GM23338 (cell line): Measurements from ENCODE around the gene ADAP1.

Source experiments
- CREB1 ChIP-seq: fragments of 250-450 bp; sonication (Bioruptor Pico); IDR thresholded peaks from 2 replicates; pipeline ENCODE4 v1.5.0; 2020; ENCODE audit warnings: low read depth, mild to moderate bottlenecking, moderate library complexity
- EZH2 ChIP-seq: fragments of 200-600 bp; sonication (generic); IDR thresholded peaks from one replicate; pipeline ENCODE4 v1.8.0; 2017; ENCODE audit warnings: antibody characterized with exemption, mild to moderate bottlenecking, low read depth; ENCODE audit not compliant: unreplicated experiment
- EZH2phosphoT487 ChIP-seq: fragments of 200-600 bp; sonication (generic); IDR thresholded peaks from one replicate; pipeline ENCODE4 v1.8.1; 2018; ENCODE audit warnings: antibody characterized with exemption; ENCODE audit not compliant: unreplicated experiment
- JUNB ChIP-seq: IDR thresholded peaks from one replicate; pipeline ENCODE4 v1.6.1; 2016; ENCODE audit warnings: antibody characterized with exemption; ENCODE audit not compliant: unreplicated experiment
- NANOG ChIP-seq: IDR thresholded peaks from 2 replicates; pipeline ENCODE4 v1.6.1; 2016; ENCODE audit warnings: antibody characterized with exemption, borderline replicate concordance
- POLR2AphosphoS5 ChIP-seq: IDR thresholded peaks from 2 replicates; pipeline ENCODE4 v1.6.1; 2016; ENCODE audit warnings: antibody characterized with exemption, low read depth
- STAT1 ChIP-seq: IDR thresholded peaks from one replicate; pipeline ENCODE4 v1.6.1; 2016; ENCODE audit warnings: antibody characterized with exemption; ENCODE audit not compliant: unreplicated experiment
- ZNF114 ChIP-seq: fragments of 250-450 bp; sonication (Bioruptor Pico); IDR thresholded peaks from 2 replicates; pipeline ENCODE4 v1.5.0; 2020; ENCODE audit warnings: mild to moderate bottlenecking, moderate library complexity
- ZNF331 ChIP-seq: fragments of 250-450 bp; sonication (Bioruptor Pico); IDR thresholded peaks from 2 replicates; pipeline ENCODE4 v1.5.0; 2020; ENCODE audit warnings: low read depth, mild to moderate bottlenecking, moderate library complexity
- TF ChIP-seq, protein P1 (sequence below), 2 experiments: fragments of 200-600 bp in 1 of 2; sonication (generic) in 1 of 2; conservative IDR thresholded peaks; 2 replicates each; pipeline versions ENCODE4 v1.5.1 to v1.6.1; 2016 to 2017; ENCODE audit warnings: antibody characterized with exemption in 2 of 2, low read depth in 2 of 2, mild to moderate bottlenecking in 2 of 2, moderate library complexity in 1 of 2
- TF ChIP-seq, protein P2 (sequence below): IDR thresholded peaks from one replicate; pipeline ENCODE4 v1.6.1; 2018; ENCODE audit warnings: antibody characterized with exemption; ENCODE audit not compliant: unreplicated experiment
- TF ChIP-seq, protein P3 (sequence below): IDR thresholded peaks from 2 replicates; pipeline ENCODE4 v1.6.1; 2016; ENCODE audit warnings: antibody characterized with exemption
- TF ChIP-seq, protein P4 (sequence below): fragments of 250-450 bp; sonication (Bioruptor Pico); IDR thresholded peaks from 2 replicates; pipeline ENCODE4 v1.5.0; 2020; ENCODE audit warnings: mild to moderate bottlenecking, moderate library complexity

DNA sequence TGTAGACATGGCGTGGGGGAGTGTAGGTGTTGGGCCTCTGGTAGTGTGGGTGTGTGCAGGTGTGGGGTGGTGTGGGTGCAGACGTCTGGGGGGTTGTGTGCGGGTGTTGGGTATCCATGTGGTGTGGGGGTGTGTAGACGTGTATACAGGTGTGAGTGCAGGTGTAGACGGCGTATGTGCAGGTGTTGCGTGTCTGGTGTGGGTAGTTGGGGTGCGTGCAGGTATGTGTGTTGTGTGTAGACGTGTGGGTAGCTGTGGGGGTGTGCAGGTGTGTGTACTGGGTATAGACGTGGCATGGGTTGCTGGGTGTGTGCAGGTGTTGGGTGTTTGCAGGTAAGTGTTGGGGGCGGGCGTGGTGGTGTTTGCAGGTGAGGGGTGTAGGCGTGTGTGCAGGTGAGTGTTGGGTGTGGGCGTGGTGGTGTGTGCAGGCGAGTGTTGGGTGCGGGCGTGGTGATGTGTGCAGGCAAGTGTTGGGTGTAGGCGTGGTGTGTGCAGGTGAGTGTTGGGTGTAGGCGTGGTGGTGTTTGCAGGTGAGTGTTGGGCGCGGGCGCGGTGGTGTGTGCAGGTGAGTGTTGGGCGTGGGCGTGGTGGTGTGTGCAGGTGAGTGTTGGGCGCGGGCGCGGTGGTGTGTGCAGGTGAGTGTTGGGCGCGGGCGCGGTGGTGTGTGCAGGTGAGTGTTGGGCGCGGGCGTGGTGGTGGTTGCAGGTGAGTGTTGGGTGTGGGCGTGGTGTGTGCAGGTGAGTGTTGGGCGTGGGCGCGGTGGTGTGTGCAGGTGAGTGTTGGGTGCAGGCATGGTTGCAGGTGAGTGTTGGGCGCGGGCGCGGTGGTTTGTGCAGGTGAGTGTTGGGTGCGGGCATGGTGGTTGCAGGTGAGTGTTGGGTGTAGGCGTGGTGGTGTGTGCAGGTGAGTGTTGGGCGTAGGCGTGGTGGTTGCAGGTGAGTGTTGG is 61.6 kb downstream of the ADAP1 start:
- TF ChIP-seq, protein P1, sequence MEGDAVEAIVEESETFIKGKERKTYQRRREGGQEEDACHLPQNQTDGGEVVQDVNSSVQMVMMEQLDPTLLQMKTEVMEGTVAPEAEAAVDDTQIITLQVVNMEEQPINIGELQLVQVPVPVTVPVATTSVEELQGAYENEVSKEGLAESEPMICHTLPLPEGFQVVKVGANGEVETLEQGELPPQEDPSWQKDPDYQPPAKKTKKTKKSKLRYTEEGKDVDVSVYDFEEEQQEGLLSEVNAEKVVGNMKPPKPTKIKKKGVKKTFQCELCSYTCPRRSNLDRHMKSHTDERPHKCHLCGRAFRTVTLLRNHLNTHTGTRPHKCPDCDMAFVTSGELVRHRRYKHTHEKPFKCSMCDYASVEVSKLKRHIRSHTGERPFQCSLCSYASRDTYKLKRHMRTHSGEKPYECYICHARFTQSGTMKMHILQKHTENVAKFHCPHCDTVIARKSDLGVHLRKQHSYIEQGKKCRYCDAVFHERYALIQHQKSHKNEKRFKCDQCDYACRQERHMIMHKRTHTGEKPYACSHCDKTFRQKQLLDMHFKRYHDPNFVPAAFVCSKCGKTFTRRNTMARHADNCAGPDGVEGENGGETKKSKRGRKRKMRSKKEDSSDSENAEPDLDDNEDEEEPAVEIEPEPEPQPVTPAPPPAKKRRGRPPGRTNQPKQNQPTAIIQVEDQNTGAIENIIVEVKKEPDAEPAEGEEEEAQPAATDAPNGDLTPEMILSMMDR (conservative IDR thresholded peaks at IDR 0.05; ENCODE audit: low read depth in 2 of 2), result no peak
- TF ChIP-seq, protein P2, sequence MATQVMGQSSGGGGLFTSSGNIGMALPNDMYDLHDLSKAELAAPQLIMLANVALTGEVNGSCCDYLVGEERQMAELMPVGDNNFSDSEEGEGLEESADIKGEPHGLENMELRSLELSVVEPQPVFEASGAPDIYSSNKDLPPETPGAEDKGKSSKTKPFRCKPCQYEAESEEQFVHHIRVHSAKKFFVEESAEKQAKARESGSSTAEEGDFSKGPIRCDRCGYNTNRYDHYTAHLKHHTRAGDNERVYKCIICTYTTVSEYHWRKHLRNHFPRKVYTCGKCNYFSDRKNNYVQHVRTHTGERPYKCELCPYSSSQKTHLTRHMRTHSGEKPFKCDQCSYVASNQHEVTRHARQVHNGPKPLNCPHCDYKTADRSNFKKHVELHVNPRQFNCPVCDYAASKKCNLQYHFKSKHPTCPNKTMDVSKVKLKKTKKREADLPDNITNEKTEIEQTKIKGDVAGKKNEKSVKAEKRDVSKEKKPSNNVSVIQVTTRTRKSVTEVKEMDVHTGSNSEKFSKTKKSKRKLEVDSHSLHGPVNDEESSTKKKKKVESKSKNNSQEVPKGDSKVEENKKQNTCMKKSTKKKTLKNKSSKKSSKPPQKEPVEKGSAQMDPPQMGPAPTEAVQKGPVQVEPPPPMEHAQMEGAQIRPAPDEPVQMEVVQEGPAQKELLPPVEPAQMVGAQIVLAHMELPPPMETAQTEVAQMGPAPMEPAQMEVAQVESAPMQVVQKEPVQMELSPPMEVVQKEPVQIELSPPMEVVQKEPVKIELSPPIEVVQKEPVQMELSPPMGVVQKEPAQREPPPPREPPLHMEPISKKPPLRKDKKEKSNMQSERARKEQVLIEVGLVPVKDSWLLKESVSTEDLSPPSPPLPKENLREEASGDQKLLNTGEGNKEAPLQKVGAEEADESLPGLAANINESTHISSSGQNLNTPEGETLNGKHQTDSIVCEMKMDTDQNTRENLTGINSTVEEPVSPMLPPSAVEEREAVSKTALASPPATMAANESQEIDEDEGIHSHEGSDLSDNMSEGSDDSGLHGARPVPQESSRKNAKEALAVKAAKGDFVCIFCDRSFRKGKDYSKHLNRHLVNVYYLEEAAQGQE, result no peak
- no peak for TF ChIP-seq EZH2phosphoT487
- TF ChIP-seq, protein P3, sequence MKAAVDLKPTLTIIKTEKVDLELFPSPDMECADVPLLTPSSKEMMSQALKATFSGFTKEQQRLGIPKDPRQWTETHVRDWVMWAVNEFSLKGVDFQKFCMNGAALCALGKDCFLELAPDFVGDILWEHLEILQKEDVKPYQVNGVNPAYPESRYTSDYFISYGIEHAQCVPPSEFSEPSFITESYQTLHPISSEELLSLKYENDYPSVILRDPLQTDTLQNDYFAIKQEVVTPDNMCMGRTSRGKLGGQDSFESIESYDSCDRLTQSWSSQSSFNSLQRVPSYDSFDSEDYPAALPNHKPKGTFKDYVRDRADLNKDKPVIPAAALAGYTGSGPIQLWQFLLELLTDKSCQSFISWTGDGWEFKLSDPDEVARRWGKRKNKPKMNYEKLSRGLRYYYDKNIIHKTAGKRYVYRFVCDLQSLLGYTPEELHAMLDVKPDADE, result no peak
- no peak for TF ChIP-seq EZH2
- TF ChIP-seq POLR2AphosphoS5, result no peak
- TF ChIP-seq CREB1 (CRISPR knock-in tag), result no peak
- no peak for TF ChIP-seq JUNB
- TF ChIP-seq STAT1, result no peak
- no peak for TF ChIP-seq ZNF114 (CRISPR knock-in tag)
- no peak for TF ChIP-seq NANOG
- TF ChIP-seq, protein P4, sequence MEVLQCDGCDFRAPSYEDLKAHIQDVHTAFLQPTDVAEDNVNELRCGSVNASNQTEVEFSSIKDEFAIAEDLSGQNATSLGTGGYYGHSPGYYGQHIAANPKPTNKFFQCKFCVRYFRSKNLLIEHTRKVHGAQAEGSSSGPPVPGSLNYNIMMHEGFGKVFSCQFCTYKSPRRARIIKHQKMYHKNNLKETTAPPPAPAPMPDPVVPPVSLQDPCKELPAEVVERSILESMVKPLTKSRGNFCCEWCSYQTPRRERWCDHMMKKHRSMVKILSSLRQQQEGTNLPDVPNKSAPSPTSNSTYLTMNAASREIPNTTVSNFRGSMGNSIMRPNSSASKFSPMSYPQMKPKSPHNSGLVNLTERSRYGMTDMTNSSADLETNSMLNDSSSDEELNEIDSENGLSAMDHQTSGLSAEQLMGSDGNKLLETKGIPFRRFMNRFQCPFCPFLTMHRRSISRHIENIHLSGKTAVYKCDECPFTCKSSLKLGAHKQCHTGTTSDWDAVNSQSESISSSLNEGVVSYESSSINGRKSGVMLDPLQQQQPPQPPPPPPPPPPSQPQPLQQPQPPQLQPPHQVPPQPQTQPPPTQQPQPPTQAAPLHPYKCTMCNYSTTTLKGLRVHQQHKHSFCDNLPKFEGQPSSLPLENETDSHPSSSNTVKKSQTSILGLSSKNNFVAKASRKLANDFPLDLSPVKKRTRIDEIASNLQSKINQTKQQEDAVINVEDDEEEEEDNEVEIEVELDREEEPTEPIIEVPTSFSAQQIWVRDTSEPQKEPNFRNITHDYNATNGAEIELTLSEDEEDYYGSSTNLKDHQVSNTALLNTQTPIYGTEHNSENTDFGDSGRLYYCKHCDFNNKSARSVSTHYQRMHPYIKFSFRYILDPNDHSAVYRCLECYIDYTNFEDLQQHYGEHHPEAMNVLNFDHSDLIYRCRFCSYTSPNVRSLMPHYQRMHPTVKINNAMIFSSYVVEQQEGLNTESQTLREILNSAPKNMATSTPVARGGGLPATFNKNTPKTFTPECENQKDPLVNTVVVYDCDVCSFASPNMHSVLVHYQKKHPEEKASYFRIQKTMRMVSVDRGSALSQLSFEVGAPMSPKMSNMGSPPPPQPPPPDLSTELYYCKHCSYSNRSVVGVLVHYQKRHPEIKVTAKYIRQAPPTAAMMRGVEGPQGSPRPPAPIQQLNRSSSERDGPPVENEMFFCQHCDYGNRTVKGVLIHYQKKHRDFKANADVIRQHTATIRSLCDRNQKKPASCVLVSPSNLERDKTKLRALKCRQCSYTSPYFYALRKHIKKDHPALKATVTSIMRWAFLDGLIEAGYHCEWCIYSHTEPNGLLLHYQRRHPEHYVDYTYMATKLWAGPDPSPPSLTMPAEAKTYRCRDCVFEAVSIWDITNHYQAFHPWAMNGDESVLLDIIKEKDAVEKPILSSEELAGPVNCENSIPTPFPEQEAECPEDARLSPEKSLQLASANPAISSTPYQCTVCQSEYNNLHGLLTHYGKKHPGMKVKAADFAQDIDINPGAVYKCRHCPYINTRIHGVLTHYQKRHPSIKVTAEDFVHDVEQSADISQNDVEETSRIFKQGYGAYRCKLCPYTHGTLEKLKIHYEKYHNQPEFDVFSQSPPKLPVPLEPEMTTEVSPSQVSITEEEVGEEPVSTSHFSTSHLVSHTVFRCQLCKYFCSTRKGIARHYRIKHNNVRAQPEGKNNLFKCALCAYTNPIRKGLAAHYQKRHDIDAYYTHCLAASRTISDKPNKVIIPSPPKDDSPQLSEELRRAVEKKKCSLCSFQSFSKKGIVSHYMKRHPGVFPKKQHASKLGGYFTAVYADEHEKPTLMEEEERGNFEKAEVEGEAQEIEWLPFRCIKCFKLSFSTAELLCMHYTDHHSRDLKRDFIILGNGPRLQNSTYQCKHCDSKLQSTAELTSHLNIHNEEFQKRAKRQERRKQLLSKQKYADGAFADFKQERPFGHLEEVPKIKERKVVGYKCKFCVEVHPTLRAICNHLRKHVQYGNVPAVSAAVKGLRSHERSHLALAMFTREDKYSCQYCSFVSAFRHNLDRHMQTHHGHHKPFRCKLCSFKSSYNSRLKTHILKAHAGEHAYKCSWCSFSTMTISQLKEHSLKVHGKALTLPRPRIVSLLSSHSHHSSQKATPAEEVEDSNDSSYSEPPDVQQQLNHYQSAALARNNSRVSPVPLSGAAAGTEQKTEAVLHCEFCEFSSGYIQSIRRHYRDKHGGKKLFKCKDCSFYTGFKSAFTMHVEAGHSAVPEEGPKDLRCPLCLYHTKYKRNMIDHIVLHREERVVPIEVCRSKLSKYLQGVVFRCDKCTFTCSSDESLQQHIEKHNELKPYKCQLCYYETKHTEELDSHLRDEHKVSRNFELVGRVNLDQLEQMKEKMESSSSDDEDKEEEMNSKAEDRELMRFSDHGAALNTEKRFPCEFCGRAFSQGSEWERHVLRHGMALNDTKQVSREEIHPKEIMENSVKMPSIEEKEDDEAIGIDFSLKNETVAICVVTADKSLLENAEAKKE (CRISPR knock-in tag), result no peak
- no peak for TF ChIP-seq ZNF331 (CRISPR knock-in tag)
